NCI-H446 treated with DMSO at 0.1 percent for 48 hours (cell line): Measurements from ENCODE around the gene IRF6.

Source experiments
- DNase-seq: peaks from one replicate; lab custom pipeline; 2025; lab: John Stamatoyannopoulos, UW

The IRF6 gene

DNA sequence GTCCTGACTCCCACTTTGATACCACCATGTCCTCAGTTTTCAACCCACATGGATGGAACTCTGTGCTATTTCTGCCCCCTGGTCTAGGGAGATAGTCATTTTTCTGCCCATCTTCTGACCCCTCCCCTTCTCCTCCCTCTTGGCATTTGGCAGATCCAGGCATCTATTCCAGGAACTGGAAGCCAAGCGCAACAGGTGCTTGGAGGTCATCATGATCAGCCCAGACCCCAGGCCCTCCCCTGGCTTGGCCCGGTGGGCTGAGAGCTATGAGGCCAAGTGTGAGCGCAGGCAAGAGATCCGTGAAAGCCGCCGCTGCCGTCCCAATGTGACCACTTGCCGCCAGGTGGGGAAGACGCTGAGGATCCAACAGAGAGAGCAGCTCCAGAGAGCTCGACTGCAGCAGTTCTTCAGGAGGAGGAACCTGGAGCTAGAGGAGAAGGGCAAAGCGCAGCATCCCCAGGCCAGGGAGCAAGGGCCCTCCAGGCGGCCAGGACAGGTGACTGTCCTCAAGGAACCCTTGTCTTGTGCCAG, 46.0 kb downstream of the IRF6 start:
- no peak for DNase-seq

DNA sequence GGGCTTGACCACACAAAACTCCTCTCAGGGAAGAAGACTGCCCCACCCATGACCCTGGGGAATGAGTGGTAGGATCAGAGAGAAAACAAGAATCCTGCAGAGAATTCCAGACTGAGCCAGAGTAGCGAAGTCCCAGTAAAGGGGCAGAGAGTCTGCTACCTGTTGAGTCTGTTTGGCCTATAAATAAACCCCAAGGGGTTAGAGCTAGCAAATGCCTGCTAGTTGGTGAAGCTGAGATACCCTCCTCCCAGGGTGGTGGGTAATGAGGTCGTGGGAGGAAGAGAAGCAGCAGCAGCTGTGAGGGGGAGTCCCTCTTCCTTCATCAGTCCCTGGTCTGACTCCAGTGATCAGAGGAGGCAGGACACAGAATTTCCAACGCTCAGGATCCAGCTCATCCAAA, 47.5 kb downstream of the IRF6 start:
- no peak for DNase-seq

DNA sequence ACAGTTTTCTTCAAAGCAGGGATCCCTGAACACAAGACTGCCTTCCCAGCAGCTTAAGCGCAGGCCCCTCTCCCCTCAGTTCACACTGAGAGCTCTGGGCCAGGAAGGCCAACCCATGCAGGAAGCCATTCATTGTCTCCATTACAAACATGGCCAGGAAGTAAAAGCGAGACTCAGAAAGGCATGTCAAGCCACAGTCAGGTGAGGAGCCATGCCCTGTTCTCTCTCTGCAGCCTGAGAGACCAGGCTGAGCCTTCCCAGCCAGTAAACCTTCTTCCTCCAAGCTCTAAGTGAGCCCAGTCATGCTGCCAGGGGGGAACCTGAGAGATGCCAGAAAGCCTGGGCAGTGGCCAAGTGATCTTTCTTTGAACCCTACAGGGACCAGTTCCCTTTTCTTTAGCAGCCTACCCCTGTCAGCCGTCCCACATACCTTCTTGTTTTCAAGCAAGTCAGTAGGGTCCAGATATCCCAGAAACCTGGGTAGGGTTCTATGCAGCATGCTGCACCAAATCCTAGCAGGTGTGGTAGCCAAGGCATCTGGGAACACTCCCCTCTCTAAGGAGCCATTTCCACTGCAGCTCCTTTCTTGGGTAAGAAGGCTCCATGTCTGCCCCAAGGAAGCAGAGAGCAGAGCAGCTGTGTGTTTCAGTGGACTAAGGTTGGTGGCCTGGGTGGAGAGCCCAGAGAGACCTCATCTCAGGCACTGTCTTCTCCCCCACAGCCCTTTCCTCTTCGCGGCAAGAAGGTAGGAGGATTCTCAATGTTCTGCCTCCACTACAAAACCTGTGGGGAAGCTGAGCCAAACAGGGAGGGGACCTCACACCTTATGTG, 49.1 kb downstream of the IRF6 start:
- DNase-seq, result no peak

DNA sequence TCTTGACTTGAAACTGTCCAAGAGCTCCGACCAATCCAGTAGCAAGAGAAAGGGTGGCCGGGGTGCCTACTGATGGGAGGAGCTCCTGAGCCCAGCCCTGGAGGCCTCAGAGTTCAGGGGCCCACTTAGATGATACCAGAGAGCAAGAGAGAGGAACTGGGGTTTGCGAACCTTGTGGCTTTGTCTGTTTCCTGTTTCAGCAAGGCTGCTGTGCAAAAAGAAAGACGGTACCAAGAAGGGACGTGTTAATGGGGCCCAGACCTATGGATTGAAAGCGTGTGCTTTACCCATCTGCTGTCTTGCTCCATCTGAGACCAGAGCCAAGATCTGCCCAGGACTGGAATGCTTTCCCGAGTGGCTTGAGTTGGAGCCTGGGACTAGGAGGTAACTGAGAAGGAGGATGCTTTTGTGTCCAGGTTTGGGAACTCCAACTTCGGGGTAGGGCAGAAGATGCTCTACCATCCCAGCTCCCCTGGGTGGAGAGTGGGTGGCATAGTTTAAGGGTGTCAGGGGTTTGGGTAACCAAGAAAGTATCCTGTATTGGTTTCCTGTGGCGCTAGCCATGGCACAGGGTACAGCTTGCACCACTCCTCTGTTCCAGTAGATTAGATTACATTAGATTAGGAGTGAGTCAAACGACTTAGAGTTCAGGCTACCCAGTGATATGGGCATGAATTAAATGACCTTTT, 49.9 kb downstream of the IRF6 start, which contains the start of gene TRAF3IP3:
TRAF3IP3 (plus strand) TSS at position 128 of the 689 bp plus-strand sequence. CDS start 3,987 bp downstream, outside the sequence.
- no peak for DNase-seq

DNA sequence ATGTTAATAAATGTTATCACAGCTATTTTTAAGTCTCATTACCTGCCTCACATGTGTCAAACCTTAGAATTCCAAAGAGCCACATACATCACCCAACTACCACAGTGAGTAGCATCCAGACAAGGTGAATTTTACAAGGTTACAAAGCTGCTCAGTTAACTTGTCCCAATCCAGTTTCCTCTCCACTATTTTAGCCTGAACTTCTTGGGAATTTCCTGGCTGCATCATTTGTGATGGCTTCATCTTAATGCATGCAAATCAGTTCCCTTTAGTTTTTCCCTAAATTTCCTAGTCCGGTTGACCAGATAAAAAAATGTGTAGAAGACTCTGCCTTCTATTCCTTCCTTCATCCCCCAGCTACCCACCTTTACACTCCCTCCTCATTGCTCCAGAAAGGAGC, 50.7 kb downstream of the IRF6 start:
- DNase-seq, result no peak

DNA sequence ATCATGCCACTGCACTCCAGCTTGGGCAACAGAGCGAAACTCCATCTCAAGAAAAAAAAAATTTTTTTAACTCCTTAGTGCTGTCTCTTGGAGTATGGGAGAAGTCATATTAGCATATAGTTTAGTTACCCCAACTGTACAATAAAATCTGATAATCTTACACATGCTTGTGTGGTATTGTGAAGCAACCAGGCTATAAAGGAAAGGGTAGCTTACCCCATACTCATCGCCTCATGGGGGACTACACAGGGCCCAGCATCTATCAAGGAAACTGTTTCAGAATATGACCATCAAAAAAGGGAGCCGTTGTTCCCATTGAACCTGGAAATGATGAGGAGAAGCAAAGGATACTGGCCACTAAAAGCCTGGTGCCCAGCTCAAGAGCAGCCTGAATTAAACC, 53.1 kb downstream of the IRF6 start:
- no peak for DNase-seq

DNA sequence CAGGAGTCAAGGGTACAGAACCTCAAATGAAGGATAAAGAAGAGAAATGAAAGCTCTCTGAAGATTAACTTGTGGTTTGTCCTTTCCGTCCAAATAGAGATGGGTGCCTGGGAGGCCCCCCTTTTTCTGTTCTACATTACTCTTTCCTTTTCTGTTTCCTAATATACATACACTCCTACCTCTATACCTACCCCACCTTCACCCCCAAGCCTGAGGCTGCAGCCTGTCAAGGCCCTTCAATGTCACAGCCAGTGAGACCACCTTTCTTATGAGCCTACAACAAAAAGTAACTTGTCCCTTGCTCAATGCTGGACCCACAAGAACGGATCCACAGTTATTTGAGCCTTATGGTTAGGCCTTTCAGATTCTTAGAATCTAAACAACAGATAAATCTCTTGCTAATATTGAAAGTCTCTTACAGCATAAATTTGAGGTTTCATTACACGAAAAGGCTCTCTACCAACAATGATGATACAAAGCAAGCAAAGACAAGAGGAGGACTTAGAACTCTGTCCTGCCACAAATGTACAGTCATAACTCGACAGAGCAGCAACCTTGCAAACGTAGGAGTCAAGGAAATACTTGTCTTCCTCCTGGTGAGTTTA, 54.2 kb downstream of the IRF6 start:
- no peak for DNase-seq

DNA sequence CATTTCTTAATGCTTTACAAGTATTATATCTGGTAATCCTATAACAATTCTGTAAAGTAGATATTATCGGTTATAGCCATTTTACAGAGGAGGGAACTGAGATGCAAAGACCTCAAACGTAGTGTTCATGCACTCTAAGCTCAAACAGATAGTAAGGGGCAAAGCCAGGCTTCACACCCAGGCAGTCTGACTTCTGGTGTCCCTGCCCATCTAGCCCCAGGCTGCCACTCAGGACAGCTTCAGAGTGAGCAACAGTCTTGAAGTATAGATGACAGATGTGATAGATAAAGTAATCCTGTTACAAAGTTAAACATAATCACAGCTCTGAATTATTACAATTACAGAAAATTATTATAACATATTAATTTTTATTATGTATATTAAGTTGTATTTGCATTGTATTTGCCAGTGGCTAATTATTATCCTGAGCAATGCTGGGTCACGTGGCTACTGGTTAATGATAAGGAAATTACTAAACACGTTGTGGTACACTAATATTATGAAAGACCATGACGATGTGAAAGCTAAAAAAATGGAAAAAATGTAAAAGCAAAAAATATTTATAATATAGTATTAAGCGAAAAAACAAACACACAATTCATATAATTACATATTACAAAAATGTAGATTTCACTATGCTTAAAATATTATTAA, 56.1 kb downstream of the IRF6 start:
- DNase-seq, result no peak

DNA sequence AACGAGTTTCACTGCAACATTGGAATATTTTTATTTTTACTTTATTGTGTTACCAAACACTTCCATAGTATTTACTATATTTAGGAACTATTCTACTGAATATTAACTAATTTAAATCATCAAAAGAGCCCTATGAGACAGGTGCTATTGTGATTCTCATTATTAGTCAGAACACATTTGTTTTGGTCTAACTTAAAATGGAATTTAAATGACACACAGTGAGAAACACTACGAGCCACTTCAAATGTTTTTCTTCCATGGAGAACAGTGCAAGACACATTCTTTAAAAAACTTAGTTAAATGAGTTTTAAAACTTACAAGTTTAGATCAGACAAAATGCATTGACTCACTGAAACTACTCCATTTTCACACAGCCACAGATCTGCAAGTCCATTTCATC, 56.7 kb downstream of the IRF6 start:
- no peak for DNase-seq

DNA sequence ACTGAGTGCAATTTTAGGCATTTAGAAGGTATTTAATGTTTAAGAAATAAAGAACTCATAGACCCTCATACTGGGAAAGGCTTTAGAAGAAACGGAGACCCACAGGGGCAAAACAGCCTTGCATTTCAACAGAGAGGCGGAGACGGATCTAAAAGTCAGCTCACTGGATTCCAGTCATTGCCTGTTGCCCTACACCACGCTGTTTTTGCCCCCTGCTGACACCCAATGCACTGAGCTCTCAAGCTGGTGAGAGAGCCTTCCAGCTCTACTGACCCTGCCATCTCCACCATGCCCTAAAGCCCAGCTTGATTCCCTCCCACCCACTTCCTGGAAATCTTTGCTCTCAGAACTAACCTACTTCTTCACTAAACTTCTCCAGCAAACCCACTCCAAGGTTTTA, 57.3 kb downstream of the IRF6 start:
- DNase-seq, result no peak

DNA sequence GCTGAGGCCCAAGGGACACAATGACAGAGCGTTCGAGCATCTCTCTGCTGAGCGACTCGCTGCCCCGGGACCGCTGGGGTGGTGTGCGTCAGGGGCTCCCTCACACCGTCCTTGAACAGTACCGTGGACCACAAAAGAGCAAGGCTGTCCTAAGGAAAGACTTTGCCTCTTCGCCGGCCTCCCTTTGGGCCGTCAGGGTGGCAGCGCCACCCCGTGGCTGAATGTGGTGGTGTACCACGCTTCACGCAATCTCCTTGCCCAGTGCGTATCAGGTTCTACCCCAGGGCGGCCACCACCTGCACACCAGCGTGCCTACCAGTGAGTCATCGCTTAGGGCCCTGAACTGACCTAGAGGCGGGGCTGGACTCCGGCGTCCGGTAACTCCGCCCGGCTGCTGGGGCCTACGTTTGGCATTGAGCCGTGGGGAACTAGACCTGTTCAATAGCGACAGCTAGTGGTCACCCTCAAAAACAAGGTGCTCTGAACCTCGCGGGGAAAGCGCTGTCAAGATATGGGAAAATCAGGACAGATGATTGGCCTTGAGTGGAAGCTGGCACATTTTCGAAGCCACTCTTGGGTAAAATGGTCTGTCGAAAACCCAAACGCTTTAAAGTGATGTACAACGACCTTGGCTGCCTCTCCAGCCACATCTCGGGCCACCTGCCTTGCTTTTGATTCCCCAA, 58.2 kb downstream of the IRF6 start:
- DNase-seq, result no peak

DNA sequence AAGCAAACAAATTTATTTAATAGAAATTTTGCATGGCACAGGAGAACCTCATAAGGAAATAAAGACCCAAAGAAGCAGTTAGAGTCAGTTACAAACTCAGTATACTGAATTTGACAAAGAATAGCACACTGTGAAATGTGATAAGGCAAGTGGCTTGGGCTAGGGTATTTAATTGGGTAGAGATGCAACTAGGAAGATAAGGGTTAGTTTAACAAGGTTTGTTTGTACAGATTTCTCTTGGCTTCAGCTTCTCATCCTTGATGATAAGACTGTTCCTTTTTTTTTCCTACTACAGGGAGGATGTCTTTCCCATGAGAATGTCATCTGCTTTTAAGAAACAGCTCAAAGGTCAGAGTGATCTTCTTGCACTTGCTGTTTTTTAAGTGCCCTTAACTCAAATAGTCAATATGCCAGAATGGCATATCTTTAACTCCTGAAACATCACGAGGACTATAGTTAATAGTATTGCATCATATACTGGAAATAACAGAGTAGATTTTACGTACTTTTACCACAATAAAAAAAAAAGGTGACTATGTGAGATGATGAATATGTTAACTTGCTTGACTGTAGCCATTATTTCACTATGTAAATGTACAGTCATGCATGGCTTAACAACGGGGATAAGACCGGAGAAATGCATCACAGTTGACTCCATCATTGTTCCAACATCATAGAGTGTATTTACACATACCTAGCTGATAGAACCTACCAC, 59.3 kb downstream of the IRF6 start:
- DNase-seq, result no peak

DNA sequence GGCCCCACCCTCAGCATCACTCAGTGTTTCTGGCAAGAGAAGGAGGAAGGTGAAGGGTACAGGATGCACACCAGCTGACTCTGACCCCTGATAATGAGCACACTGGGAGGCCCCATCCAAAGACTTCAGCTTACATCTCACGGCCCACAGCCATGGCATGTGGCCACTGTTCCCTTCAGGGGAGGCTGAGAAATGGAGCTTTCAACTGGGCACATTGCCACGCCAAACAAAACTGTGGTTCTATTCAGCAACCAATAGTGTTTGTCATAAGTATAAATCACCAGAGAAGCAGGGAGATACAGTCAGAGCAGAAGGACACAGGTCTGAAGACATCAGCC, 62.8 kb downstream of the IRF6 start:
- DNase-seq, result no peak

DNA sequence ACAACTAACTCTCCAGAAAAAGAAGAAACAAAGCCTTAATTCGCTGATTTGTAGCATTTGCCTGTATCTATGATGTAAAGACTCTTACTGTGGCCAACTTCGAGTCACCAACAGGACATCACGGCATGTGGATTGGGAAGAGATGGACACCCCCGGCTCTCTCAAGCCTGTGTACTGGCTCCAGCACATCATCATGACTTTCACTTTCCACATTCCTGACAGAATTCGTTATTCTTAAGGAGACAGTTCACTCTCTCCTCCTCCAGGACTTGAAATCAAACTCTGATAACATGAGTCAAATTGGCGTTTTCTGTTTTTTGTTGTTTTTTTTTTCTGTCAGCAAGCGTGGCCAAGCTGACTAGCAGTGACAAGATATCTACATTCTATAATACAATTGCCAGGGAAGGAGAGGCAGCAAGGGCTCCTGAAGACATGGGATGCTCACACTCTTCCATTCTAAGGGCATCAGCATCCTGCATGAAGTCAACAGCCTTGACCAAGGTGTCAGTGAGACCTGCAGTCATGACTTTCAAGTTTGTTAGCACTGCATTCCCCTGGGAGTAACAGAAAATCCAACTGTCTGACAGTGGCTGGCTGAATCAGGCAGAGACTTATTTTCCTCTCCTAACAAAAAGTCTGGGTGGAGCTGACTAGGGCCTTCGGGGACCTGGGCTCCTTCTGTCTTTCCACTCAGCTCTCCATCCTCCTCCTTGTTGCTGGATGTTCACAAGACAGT, 63.4 kb downstream of the IRF6 start:
- no peak for DNase-seq

DNA sequence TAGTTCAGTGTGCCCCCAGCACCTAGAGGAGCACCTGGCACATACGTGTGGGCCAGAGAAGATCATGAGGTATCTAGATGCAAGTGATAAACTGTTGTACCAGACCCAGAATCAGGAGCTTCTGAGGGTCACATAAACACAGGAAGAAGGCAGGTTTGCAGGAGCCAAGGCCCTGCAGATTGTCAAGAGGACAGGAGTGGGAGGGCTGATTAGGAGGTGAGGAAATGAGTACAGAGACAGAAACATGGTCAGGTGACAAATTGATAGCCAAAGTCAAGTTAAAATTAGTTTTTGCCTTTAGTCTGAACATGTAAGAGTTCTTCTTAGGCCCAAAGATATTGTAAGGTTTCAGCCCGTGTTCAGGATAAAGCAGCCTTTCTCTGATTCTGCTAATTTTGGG, 64.1 kb downstream of the IRF6 start:
- no peak for DNase-seq

DNA sequence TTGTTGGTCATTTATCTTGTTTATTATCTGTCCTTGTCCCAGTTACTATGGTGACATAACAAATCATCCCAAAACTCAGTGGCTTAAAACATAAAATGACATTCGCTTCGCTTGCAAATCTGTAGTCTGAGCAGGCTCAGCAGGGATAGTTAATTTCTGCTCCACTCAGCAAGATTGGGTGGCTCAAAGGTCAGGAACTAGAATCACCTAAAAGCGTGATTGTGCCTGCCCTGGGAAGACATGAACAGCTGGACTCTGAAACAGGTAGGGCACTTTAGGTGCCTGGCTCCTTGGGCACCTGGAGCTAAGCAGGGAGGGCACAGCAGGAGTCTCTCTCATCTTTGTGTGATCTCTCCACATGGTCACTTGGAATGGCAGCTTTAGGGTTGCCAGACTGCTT, 64.7 kb downstream of the IRF6 start:
- no peak for DNase-seq

DNA sequence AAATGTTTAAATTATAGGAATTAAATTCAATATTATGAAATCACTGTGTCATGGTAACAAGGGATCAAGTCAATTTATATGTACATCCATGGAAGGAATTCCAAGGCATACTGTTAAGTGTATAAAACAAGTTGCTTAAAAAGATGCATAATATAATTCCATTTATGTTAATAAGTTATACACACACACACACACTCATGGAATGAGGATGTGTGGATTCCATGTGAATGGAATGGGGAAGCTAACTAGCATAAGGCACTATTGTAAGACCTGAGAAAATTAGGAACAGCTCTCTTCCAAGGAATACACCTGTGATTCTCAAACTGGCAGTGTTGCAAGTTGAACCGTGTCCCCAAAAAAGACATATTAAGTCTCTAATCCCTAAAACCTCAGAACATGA, 67.7 kb downstream of the IRF6 start:
- DNase-seq, result no peak

DNA sequence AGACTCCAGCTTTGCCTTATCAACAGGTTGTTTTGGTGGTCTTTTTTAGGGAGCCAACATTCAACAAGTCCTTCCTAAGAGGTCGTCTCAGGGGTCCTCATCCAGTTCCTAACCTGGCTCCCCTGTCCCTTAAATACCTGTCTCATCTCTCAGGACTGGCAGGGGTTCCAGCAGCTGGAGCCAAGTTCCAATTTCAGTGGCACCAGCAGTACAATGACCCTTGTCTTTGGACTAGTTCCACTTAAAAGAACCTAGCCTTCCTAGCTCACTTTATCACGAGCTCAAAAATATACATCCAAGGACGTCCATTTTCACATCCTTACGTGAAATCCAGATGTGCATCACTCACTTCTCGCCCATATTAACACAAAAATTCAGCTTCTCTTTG, 68.8 kb downstream of the IRF6 start:
- no peak for DNase-seq

DNA sequence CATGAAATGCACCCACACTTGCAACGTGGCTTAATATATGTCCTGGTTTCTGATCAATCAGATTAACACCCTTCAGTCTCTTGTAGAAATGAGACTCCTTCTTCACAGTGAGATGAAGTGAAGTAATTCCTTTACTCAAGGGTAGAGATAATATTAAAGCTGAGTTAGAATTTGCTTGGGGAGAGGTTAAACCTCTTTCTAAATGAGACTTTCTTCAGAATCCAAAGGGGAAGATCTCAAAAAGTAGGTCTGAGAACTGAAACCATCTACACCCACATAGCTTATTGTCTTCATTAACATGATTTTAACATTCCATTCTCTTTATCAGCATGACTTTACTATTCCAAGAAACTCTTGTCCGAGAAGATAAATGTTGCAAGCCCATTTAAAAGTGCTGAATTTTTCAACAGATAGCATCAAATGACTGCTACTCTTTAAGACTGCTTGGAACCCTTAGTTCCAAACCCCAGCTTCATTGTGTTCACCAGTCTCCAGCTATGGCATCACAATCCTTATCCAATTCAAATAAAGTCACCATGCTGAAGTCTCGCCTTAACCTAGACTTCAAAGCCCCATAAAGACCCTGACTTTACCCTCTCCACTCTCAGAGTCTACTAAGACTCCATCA, 69.3 kb downstream of the IRF6 start:
- no peak for DNase-seq
